Esophagus squamous epithelium (tissue), 4 donors: ENCODE measurements around the gene TEX2.

Experiments used
- POLR2A ChIP-seq, 4 donors: fragments of 450-650 bp; IDR thresholded peaks; one replicate each; pipeline ENCODE4 v1.6.1; 2017; ENCODE audit warnings: antibody characterized with exemption in 4 of 4, mild to moderate bottlenecking in 4 of 4, moderate library complexity in 3 of 4
- TF ChIP-seq, protein P1 (sequence below), 6 experiments: fragments of 450-650 bp in 4 of 6; fragments of 200-600 bp in 2 of 6; sonication (generic) in 2 of 6; IDR thresholded peaks; one replicate each; pipeline ENCODE4 v1.5.1; 2016 to 2019; ENCODE audit warnings: antibody characterized with exemption in 6 of 6, mild to moderate bottlenecking in 4 of 6, moderate library complexity in 4 of 6

- no peak for TF ChIP-seq POLR2A (IDR thresholded peaks at IDR 0.05)
- TF ChIP-seq, protein P1, sequence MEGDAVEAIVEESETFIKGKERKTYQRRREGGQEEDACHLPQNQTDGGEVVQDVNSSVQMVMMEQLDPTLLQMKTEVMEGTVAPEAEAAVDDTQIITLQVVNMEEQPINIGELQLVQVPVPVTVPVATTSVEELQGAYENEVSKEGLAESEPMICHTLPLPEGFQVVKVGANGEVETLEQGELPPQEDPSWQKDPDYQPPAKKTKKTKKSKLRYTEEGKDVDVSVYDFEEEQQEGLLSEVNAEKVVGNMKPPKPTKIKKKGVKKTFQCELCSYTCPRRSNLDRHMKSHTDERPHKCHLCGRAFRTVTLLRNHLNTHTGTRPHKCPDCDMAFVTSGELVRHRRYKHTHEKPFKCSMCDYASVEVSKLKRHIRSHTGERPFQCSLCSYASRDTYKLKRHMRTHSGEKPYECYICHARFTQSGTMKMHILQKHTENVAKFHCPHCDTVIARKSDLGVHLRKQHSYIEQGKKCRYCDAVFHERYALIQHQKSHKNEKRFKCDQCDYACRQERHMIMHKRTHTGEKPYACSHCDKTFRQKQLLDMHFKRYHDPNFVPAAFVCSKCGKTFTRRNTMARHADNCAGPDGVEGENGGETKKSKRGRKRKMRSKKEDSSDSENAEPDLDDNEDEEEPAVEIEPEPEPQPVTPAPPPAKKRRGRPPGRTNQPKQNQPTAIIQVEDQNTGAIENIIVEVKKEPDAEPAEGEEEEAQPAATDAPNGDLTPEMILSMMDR (IDR thresholded peaks at IDR 0.05): no peak
Observed at GRCh38 chr17:64200080-64201032, 62.7 kb downstream of the TEX2 start.
